Lower leg skin (tissue), 3 donors: ENCODE data around the gene PLCB1.

Source experiments
- CTCF ChIP-seq, 3 donors: fragments of 450-650 bp; IDR thresholded peaks; one replicate each; pipeline ENCODE4 v1.5.1; 2016; ENCODE audit warnings: antibody characterized with exemption in 3 of 3, mild to moderate bottlenecking in 3 of 3, moderate library complexity in 2 of 3
- POLR2A ChIP-seq, 2 donors: fragments of 450-650 bp; IDR thresholded peaks; one replicate each; pipeline ENCODE4 v1.6.1; 2016 to 2017; ENCODE audit warnings: antibody characterized with exemption in 2 of 2, mild to moderate bottlenecking in 1 of 2, moderate library complexity in 1 of 2

- TF ChIP-seq CTCF (IDR thresholded peaks at IDR 0.05) = no peak
- no peak for TF ChIP-seq POLR2A (IDR thresholded peaks at IDR 0.05)
Measured at GRCh38 chr20:8438748-8439147, 306.7 kb downstream of the PLCB1 start.
